ENCODE measurements around the gene IFNB1. TPM values are rescaled to one million over a fixed set of nuclear protein-coding genes. Genes with fewer than 3 reads are reported as not detected.

Gene IFNB1
- total RNA-seq, 2 donors from 2014 or later = not detected

GRCh38 chr9:21053851-21054250 is 23.9 kb downstream of the IFNB1 start:
- ATAC-seq (ENCODE audit: insufficient number of reproducible peaks, low FRiP score, low read depth) = no peak
- no peak for TF ChIP-seq CTCF (IDR thresholded peaks at IDR 0.05)
- DNase-seq (ENCODE audit: low spot score) = no peak
- H3K27ac ChIP-seq = no peak overlapping the region
- no peaks in the 10 kb centered on the region for H3K27me3 ChIP-seq (replicated peaks; ENCODE audit: insufficient read depth)
- H3K9me3 ChIP-seq = no peaks in the 10 kb centered on the region
- H3K4me1 ChIP-seq (ENCODE audit: control insufficient read depth in 1 of 2, low read depth in 2 of 2) = no peaks in the 10 kb centered on the region
- H3K36me3 ChIP-seq = no peaks in the 10 kb centered on the region
- no peak overlapping the region for H3K4me3 ChIP-seq

- TF ChIP-seq CTCF (IDR thresholded peaks at IDR 0.05) = no peak
These were observed 30.5 kb downstream of the IFNB1 start for GRCh38 chr9:21047281-21047691.

GRCh38 chr9:21043841-21044240 is 33.9 kb downstream of the IFNB1 start:
- ATAC-seq (ENCODE audit: insufficient number of reproducible peaks, low FRiP score, low read depth) (no peak), DNase-seq (ENCODE audit: low spot score) (no peak)
- Histone ChIP-seq H3K36me3 (no peaks in the 10 kb centered on the region), H3K27ac (no peak overlapping the region), H3K9me3 (no peaks in the 10 kb centered on the region), H3K4me3 (no peak overlapping the region), H3K27me3 (replicated peaks; ENCODE audit: insufficient read depth) (no peaks in the 10 kb centered on the region), H3K4me1 (ENCODE audit: control insufficient read depth in 1 of 2, low read depth in 2 of 2) (no peaks in the 10 kb centered on the region)
- no peak for TF ChIP-seq CTCF (IDR thresholded peaks at IDR 0.05)

More at GRCh38 chr9:21047281-21047691, 30.5 kb downstream of the IFNB1 start:
- Histone ChIP-seq H3K4me1 (ENCODE audit: control insufficient read depth in 1 of 2, low read depth in 2 of 2) (no peaks in the 10 kb centered on the region), H3K27ac (no peak overlapping the region), H3K36me3 (no peaks in the 10 kb centered on the region), H3K4me3 (no peak overlapping the region), H3K9me3 (no peaks in the 10 kb centered on the region), H3K27me3 (replicated peaks; ENCODE audit: insufficient read depth) (no peaks in the 10 kb centered on the region)
- ATAC-seq (ENCODE audit: insufficient number of reproducible peaks, low FRiP score, low read depth) (no peak), DNase-seq (ENCODE audit: low spot score) (no peak)

- no peaks in the 10 kb centered on the region for H3K4me1 ChIP-seq (ENCODE audit: control insufficient read depth in 1 of 2, low read depth in 2 of 2)
- H3K27ac ChIP-seq = no peak overlapping the region
- H3K4me3 ChIP-seq = no peak overlapping the region
- no peaks in the 10 kb centered on the region for H3K36me3 ChIP-seq
- no peak for DNase-seq (ENCODE audit: low spot score)
- TF ChIP-seq CTCF (IDR thresholded peaks at IDR 0.05) = no peak
- no peaks in the 10 kb centered on the region for H3K9me3 ChIP-seq
- no peak for ATAC-seq (ENCODE audit: insufficient number of reproducible peaks, low FRiP score, low read depth)
- no peaks in the 10 kb centered on the region for H3K27me3 ChIP-seq (replicated peaks; ENCODE audit: insufficient read depth)
These were observed 35.3 kb downstream of the IFNB1 start for GRCh38 chr9:21042466-21042865.

GRCh38 chr9:21039302-21039701 is 38.4 kb downstream of the IFNB1 start:
- Histone ChIP-seq H3K4me3 (no peak overlapping the region), H3K9me3 (no peaks in the 10 kb centered on the region), H3K27ac (no peak overlapping the region), H3K4me1 (ENCODE audit: control insufficient read depth in 1 of 2, low read depth in 2 of 2) (no peaks in the 10 kb centered on the region), H3K36me3 (no peaks in the 10 kb centered on the region), H3K27me3 (replicated peaks; ENCODE audit: insufficient read depth) (no peaks in the 10 kb centered on the region)
- TF ChIP-seq CTCF (IDR thresholded peaks at IDR 0.05) = no peak
- no peak for DNase-seq (ENCODE audit: low spot score)
- no peak for ATAC-seq (ENCODE audit: insufficient number of reproducible peaks, low FRiP score, low read depth)

Measured in thoracic aorta (tissue), 2 donors.